ENCODE results near the gene BRPF1. TPM values are rescaled to one million over a fixed set of nuclear protein-coding genes. Genes with fewer than 3 reads are reported as not detected.

BRPF1 gene
- total RNA-seq, 1 donor from 2014 or later, result 21.3 TPM

- DNase-seq (ENCODE audit: low read depth), result no peak
- H3K36me3 ChIP-seq (ENCODE audit: control insufficient read depth, insufficient read depth, low read length), result peaks cover 2% of the 10 kb centered on the region
- no peaks in the 10 kb centered on the region for H3K27me3 ChIP-seq (ENCODE audit: control insufficient read depth, insufficient read depth, low read length)
- TF ChIP-seq, protein P1, sequence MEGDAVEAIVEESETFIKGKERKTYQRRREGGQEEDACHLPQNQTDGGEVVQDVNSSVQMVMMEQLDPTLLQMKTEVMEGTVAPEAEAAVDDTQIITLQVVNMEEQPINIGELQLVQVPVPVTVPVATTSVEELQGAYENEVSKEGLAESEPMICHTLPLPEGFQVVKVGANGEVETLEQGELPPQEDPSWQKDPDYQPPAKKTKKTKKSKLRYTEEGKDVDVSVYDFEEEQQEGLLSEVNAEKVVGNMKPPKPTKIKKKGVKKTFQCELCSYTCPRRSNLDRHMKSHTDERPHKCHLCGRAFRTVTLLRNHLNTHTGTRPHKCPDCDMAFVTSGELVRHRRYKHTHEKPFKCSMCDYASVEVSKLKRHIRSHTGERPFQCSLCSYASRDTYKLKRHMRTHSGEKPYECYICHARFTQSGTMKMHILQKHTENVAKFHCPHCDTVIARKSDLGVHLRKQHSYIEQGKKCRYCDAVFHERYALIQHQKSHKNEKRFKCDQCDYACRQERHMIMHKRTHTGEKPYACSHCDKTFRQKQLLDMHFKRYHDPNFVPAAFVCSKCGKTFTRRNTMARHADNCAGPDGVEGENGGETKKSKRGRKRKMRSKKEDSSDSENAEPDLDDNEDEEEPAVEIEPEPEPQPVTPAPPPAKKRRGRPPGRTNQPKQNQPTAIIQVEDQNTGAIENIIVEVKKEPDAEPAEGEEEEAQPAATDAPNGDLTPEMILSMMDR (IDR thresholded peaks at IDR 0.05; ENCODE audit: insufficient read depth, low read length, poor library complexity, severe bottlenecking), result no peak
- H3K4me3 ChIP-seq (ENCODE audit: low read depth, low read length), result no peak overlapping the region
Observed at GRCh38 chr3:9691636-9692035, 39.9 kb upstream of the BRPF1 start.

DNA sequence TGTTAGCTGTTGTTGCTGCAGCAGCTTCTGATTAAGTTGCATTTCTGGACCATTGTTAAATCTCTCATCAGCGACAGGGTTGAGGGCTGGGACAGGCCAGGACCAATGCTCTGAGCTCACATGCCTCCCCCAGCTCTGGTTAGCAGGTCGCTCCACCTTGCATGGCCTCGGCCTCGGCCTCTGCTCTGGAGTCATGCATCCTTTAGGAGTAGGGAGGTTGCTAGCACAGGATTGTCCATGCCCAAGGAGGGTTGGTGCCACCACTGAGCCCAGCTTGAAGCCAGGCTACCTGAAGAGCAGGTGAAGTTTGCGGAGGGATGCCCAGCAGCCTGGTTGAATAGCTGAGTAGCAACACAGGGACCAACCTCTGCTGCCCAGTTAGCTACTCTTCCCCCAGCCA is 39.1 kb upstream of the BRPF1 start:
- DNase-seq (ENCODE audit: low read depth), result no peak
- no peak overlapping the region for H3K4me3 ChIP-seq (ENCODE audit: low read depth, low read length)
- TF ChIP-seq, protein P1 (IDR thresholded peaks at IDR 0.05; ENCODE audit: insufficient read depth, low read length, poor library complexity, severe bottlenecking), result no peak
- H3K27me3 ChIP-seq (ENCODE audit: control insufficient read depth, insufficient read depth, low read length), result no peaks in the 10 kb centered on the region
- peaks cover 2% of the 10 kb centered on the region for H3K36me3 ChIP-seq (ENCODE audit: control insufficient read depth, insufficient read depth, low read length)

DNA sequence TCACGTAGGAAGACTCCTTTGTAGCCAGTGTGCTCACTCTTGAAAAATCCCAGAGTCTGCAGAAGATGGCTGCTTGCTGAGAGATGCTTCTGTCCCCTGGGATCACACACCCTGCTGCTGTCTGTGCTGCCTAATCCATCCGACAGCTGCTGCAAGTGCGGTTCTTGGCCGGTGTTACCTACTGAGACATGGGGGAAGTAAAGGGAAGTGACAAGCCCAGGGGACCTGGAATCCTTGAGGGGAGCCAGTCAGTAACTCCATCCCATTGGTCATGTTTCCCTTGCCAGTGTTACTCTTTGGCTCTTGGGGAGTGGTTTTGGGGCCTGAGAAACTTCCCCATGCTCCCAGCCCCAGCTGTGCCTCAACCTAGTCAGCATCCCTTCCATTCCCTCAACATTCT is 36.2 kb upstream of the BRPF1 start:
- H3K36me3 ChIP-seq (ENCODE audit: control insufficient read depth, insufficient read depth, low read length), result no peaks in the 10 kb centered on the region
- TF ChIP-seq, protein P1 (IDR thresholded peaks at IDR 0.05; ENCODE audit: insufficient read depth, low read length, poor library complexity, severe bottlenecking), result no peak
- no peak for DNase-seq (ENCODE audit: low read depth)
- no peak overlapping the region for H3K4me3 ChIP-seq (ENCODE audit: low read depth, low read length)
- no peaks in the 10 kb centered on the region for H3K27me3 ChIP-seq (ENCODE audit: control insufficient read depth, insufficient read depth, low read length)

DNA sequence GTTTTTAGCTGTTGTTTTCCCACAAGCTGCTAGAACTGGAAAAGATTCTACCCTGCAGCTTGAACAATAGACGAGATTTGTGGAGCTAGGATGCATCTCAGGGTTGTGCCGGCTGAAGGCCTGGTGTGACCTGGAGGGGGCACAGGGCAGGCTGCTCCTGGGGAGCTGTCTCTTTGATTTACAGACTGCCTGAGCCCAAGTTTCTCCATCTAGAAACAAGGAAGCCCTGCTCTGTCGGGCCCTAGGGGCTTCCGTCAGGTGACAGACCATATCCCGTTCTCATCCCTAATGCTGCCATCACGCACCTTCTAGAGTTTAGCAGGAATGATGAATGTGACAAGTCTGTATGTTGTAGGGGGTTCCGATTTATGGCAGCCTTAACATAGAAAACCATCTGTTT is 35.8 kb upstream of the BRPF1 start:
- TF ChIP-seq, protein P1 (IDR thresholded peaks at IDR 0.05; ENCODE audit: insufficient read depth, low read length, poor library complexity, severe bottlenecking), result no peak
- no peak overlapping the region for H3K4me3 ChIP-seq (ENCODE audit: low read depth, low read length)
- DNase-seq (ENCODE audit: low read depth), result no peak
- H3K36me3 ChIP-seq (ENCODE audit: control insufficient read depth, insufficient read depth, low read length), result no peaks in the 10 kb centered on the region
- no peaks in the 10 kb centered on the region for H3K27me3 ChIP-seq (ENCODE audit: control insufficient read depth, insufficient read depth, low read length)

DNA sequence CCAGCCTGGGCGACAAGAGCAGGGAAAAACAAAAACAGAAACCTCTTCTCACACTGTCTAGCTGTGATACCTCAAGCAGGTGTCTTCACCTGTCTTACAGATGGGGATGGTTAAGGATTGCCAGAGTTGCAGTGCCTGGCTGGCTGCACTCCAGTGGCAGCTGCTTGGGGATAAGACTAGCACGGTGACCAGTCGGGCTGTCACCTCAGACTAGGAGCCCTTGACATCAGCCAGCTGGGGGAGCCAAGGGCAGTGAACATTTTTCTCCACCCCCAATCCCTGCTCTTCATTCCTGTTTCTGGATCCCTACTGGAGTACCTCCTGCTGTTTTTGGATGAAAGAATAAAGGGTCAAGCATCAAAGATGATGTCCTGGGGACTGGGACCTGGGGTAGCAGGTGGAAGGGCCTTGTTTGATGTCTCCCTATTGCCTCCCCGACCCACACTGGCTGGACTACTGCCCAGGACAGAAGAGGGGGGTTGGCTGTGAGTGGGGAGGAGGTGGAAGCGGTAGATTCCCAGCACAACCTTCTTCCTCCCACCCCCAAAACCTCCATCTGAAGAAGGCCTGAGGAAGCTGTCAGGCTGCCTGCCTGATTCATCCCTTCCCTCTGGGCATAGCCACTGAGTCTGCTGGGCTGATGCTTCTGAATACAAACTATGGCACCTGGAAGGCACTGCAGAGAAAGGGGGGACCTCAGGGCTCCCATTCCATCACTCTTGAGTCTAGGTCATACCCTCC is 34.9 kb upstream of the BRPF1 start:
- H3K36me3 ChIP-seq (ENCODE audit: control insufficient read depth, insufficient read depth, low read length), result no peaks in the 10 kb centered on the region
- TF ChIP-seq, protein P1 (IDR thresholded peaks at IDR 0.05; ENCODE audit: insufficient read depth, low read length, poor library complexity, severe bottlenecking), result no peak
- no peak for DNase-seq (ENCODE audit: low read depth)
- no peak overlapping the region for H3K4me3 ChIP-seq (ENCODE audit: low read depth, low read length)
- no peaks in the 10 kb centered on the region for H3K27me3 ChIP-seq (ENCODE audit: control insufficient read depth, insufficient read depth, low read length)

GRCh38 chr3:9697892-9698291 is 33.6 kb upstream of the BRPF1 start:
- H3K36me3 ChIP-seq (ENCODE audit: control insufficient read depth, insufficient read depth, low read length), result no peaks in the 10 kb centered on the region
- H3K27me3 ChIP-seq (ENCODE audit: control insufficient read depth, insufficient read depth, low read length), result no peaks in the 10 kb centered on the region
- no peak overlapping the region for H3K4me3 ChIP-seq (ENCODE audit: low read depth, low read length)
- TF ChIP-seq, protein P1 (IDR thresholded peaks at IDR 0.05; ENCODE audit: insufficient read depth, low read length, poor library complexity, severe bottlenecking), result no peak
- no peak for DNase-seq (ENCODE audit: low read depth)
